Ascending aorta (tissue), 2 donors: ENCODE data around the gene PRC1. TPM values are rescaled to one million over a fixed set of nuclear protein-coding genes. Genes with fewer than 3 reads are reported as not detected.

ENCODE experiments used
- DNase-seq, 2 donors: peaks; one replicate each; pipeline ENCODE4 v3.0.0-alpha.2; 2019; ENCODE audit warnings: low spot score in 2 of 2
- H3K27ac ChIP-seq, 2 donors: fragments of 200-600 bp; sonication (generic); one replicate each; pipeline ENCODE4 v1.5.1; 2016 to 2017; ENCODE audit warnings: mild to moderate bottlenecking in 1 of 2
- H3K27me3 ChIP-seq: fragments of 200-600 bp; sonication (generic); one replicate; pipeline ENCODE4 v1.5.1; 2017
- H3K36me3 ChIP-seq, 2 donors: fragments of 200-600 bp; sonication (generic); one replicate each; pipeline ENCODE4 v1.5.1; 2016
- H3K4me1 ChIP-seq, 2 donors: fragments of 200-600 bp; sonication (generic); one replicate each; pipeline ENCODE4 v1.5.1; 2016 to 2017; ENCODE audit warnings: mild to moderate bottlenecking in 1 of 2
- H3K4me3 ChIP-seq, 2 donors: fragments of 200-600 bp; sonication (generic); one replicate each; pipeline ENCODE4 v1.5.1; 2016 to 2017; ENCODE audit warnings: mild to moderate bottlenecking in 1 of 2
- H3K9me3 ChIP-seq, 2 donors: fragments of 200-600 bp; sonication (generic); one replicate each; pipeline ENCODE4 v1.5.1; 2016
- CTCF ChIP-seq, 3 experiments: fragments of 200-600 bp in 2 of 3; fragments of 450-650 bp in 1 of 3; sonication (generic) in 2 of 3; IDR thresholded peaks; one replicate each; pipeline ENCODE4 v1.5.1; 2016 to 2019; ENCODE audit warnings: antibody characterized with exemption in 3 of 3, mild to moderate bottlenecking in 1 of 3, moderate library complexity in 1 of 3
- intact Hi-C: fragments of 100-400 bp; cut with DNase I; formaldehyde crosslinking; loops from one replicate; pipeline ENCODE4 v1.15.1; 2023
- total RNA-seq: library from RNA; depleted of rRNA; stranded (reverse); fragments of >200 nt; gene quantifications from one replicate; pipeline ENCODE4 v1.1.0, GENCODE V29; 2016

The PRC1 gene
- total RNA-seq, 1 donor from 2014 or later, result 29.1 TPM

- Histone ChIP-seq H3K4me3 (no peak overlapping the region), H3K9me3 (no peaks in the 10 kb centered on the region), H3K4me1 (no peaks in the 10 kb centered on the region), H3K27ac (no peak overlapping the region), H3K27me3 (no peaks in the 10 kb centered on the region), H3K36me3 (peaks cover 90 to 95% of the 10 kb centered on the region in 2 donors)
- no peak for TF ChIP-seq CTCF (IDR thresholded peaks at IDR 0.05)
- DNase-seq, result no peak
- intact Hi-C loops, result no loop called here
Observed at GRCh38 chr15:90945091-90945490, 49.2 kb downstream of the PRC1 start.

- no peak for TF ChIP-seq CTCF (IDR thresholded peaks at IDR 0.05)
- Histone ChIP-seq H3K27me3 (no peaks in the 10 kb centered on the region), H3K4me1 (no peaks in the 10 kb centered on the region), H3K4me3 (no peak overlapping the region), H3K36me3 (peaks cover 79 to 95% of the 10 kb centered on the region in 2 donors), H3K9me3 (no peaks in the 10 kb centered on the region), H3K27ac (no peak overlapping the region)
- intact Hi-C loops, result no loop called here
- no peak for DNase-seq
Observed at GRCh38 chr15:90942354-90943120, 51.8 kb downstream of the PRC1 start.

GRCh38 chr15:90941038-90941437 lies 53.3 kb downstream of the PRC1 start:
- Histone ChIP-seq H3K4me1 (peaks cover 4 to 6% of the 10 kb centered on the region in 2 donors), H3K9me3 (no peaks in the 10 kb centered on the region), H3K27me3 (no peaks in the 10 kb centered on the region), H3K4me3 (no peak overlapping the region), H3K36me3 (peaks cover 64 to 80% of the 10 kb centered on the region in 2 donors), H3K27ac (no peak overlapping the region)
- TF ChIP-seq CTCF (IDR thresholded peaks at IDR 0.05), result no peak
- DNase-seq, result no peak
- intact Hi-C loops, result no loop called here

GRCh38 chr15:90939756-90940155 lies 54.6 kb downstream of the PRC1 start:
- no peak for DNase-seq
- intact Hi-C loops, result loop anchor here (5.0 to 10.0 kb wide), 2 partner anchors 222 to 935 kb away; partner anchors contain the start of genes BLM and ZNF710
- no peak for TF ChIP-seq CTCF (IDR thresholded peaks at IDR 0.05)
- Histone ChIP-seq H3K27me3 (no peaks in the 10 kb centered on the region), H3K9me3 (no peaks in the 10 kb centered on the region), H3K27ac (no peak overlapping the region), H3K36me3 (peaks cover 60 to 71% of the 10 kb centered on the region in 2 donors), H3K4me3 (no peak overlapping the region), H3K4me1 (peaks cover 7 to 10% of the 10 kb centered on the region in 2 donors)

GRCh38 chr15:90938261-90938660 lies 56.1 kb downstream of the PRC1 start:
- no peak overlapping the region for H3K27ac ChIP-seq
- peaks cover 7 to 17% of the 10 kb centered on the region in 2 donors for H3K4me1 ChIP-seq
- intact Hi-C loops, result loop anchor here (5.0 to 10.0 kb wide), 2 partner anchors 221 to 933 kb away; partner anchors contain the start of genes BLM and ZNF710
- H3K9me3 ChIP-seq, result no peaks in the 10 kb centered on the region
- TF ChIP-seq CTCF (IDR thresholded peaks at IDR 0.05), result no peak
- H3K4me3 ChIP-seq, result no peak overlapping the region
- H3K27me3 ChIP-seq, result no peaks in the 10 kb centered on the region
- H3K36me3 ChIP-seq, result peaks cover 45 to 56% of the 10 kb centered on the region in 2 donors
- DNase-seq, result no peak
